Mesendoderm (in vitro differentiated cells): ENCODE results near the gene LTO1.

Experiments
- DNase-seq: peaks from one replicate; pipeline ENCODE4 v3.0.0; 2013
- H2AK5ac ChIP-seq: 2 replicates; pipeline ENCODE4 v1.6.1; 2013; ENCODE audit warnings: low read length, inconsistent platforms
- H2BK120ac ChIP-seq: 2 replicates; pipeline ENCODE4 v1.6.1; 2013; ENCODE audit warnings: low read depth, mild to moderate bottlenecking, low read length, moderate library complexity, mixed read lengths
- H2BK15ac ChIP-seq: replicated peaks from 2 replicates; pipeline ENCODE4 v1.6.1; 2013; ENCODE audit warnings: low read depth, mild to moderate bottlenecking, moderate library complexity
- H2BK5ac ChIP-seq: 2 replicates; pipeline ENCODE4 v1.6.1; 2013; ENCODE audit warnings: low read length, inconsistent platforms
- H3K18ac ChIP-seq: 2 replicates; pipeline ENCODE4 v1.6.1; 2013; ENCODE audit warnings: mild to moderate bottlenecking, low read length, mixed read lengths
- H3K23ac ChIP-seq: one replicate; pipeline ENCODE4 v1.6.1; 2013; ENCODE audit warnings: low read length
- H3K27ac ChIP-seq: 2 replicates; pipeline ENCODE4 v1.5.1; 2013; ENCODE audit warnings: low read depth, mild to moderate bottlenecking, inconsistent platforms, low read length, moderate library complexity
- H3K27me3 ChIP-seq: 2 replicates; pipeline ENCODE4 v1.6.1; 2013; ENCODE audit warnings: low read length, control low read depth, mild to moderate bottlenecking, inconsistent platforms; ENCODE audit not compliant: insufficient read depth, poor library complexity
- H3K36me3 ChIP-seq: 2 replicates; pipeline ENCODE4 v1.6.1; 2013; ENCODE audit warnings: low read length, inconsistent platforms; ENCODE audit not compliant: control insufficient read depth, insufficient read depth
- H3K4ac ChIP-seq: one replicate; pipeline ENCODE4 v1.6.1; 2013; ENCODE audit warnings: low read depth, mild to moderate bottlenecking, low read length, moderate library complexity
- H3K4me1 ChIP-seq: 2 replicates; pipeline ENCODE4 v1.6.1; 2013; ENCODE audit warnings: low read depth, low read length, inconsistent platforms; ENCODE audit not compliant: control insufficient read depth
- H3K4me2 ChIP-seq: 2 replicates; pipeline ENCODE4 v1.6.1; 2013; ENCODE audit warnings: low read length
- H3K4me3 ChIP-seq: 2 replicates; pipeline ENCODE4 v1.5.1; 2013; ENCODE audit warnings: mild to moderate bottlenecking, low read length
- H3K56ac ChIP-seq: one replicate; pipeline ENCODE4 v1.6.1; 2013; ENCODE audit warnings: low read length
- H3K79me1 ChIP-seq: 2 replicates; pipeline ENCODE4 v1.6.1; 2013; ENCODE audit warnings: low read length, inconsistent platforms
- H3K79me2 ChIP-seq: 2 replicates; pipeline ENCODE4 v1.6.1; 2013; ENCODE audit warnings: mild to moderate bottlenecking, low read length; ENCODE audit not compliant: control insufficient read depth, insufficient read depth
- H3K9ac ChIP-seq: 2 replicates; pipeline ENCODE4 v1.6.1; 2013; ENCODE audit warnings: low read length, inconsistent platforms
- H4K5ac ChIP-seq: one replicate; pipeline ENCODE4 v1.6.1; 2013; ENCODE audit warnings: low read length
- H4K8ac ChIP-seq: one replicate; pipeline ENCODE4 v1.6.1; 2013; ENCODE audit warnings: low read depth, mild to moderate bottlenecking, control low read depth, low read length, moderate library complexity
- WGBS: extraction: QIAGEN DNeasy Blood & Tissue Kit; methylation state at CpG from one replicate; pipeline ENCODE4 v1.1.7; 2013; ENCODE audit warnings: low lambda C conversion rate, missing lambda C conversion rate; ENCODE audit not compliant: insufficient coverage; ENCODE audit errors: extremely low coverage; 5-methylcytosine and 5-hydroxymethylcytosine counted together

The LTO1 gene

GRCh38 chr11:69665669-69666068 lies 9.5 kb downstream of the LTO1 start:
- no CpG with 5 or more reads among the region's 11 CpGs for WGBS
- Histone ChIP-seq H4K5ac (no peak overlapping the region), H3K4me2 (no peak overlapping the region)

GRCh38 chr11:69664901-69665300 lies 10.3 kb downstream of the LTO1 start:
- Histone ChIP-seq H3K9ac (no peak overlapping the region), H3K27ac (no peak overlapping the region), H3K79me2 (no peaks in the 10 kb centered on the region), H2BK5ac (no peak overlapping the region), H3K79me1 (peaks cover 2% of the 10 kb centered on the region), H2AK5ac (no peak overlapping the region), H4K5ac (no peak overlapping the region), H2BK15ac (no peak overlapping the region), H3K4me1 (no peaks in the 10 kb centered on the region), H3K4me2 (no peak overlapping the region), H3K36me3 (peaks cover 3% of the 10 kb centered on the region), H3K4ac (no peak overlapping the region), H4K8ac (no peak overlapping the region), H2BK120ac (no peak overlapping the region), H3K18ac (no peak overlapping the region), H3K27me3 (no peaks in the 10 kb centered on the region), H3K23ac (no peak overlapping the region), H3K4me3 (no peak overlapping the region), H3K56ac (no peak overlapping the region)
- no CpG with 5 or more reads among the region's 8 CpGs for WGBS
- no peak for DNase-seq

More at GRCh38 chr11:69665669-69666068, 9.5 kb downstream of the LTO1 start:
- no peaks in the 10 kb centered on the region for H3K4me1 ChIP-seq
- no peak overlapping the region for H2BK120ac ChIP-seq
- H3K36me3 ChIP-seq, result peaks cover 3% of the 10 kb centered on the region
- DNase-seq, result no peak
- peaks cover 4% of the 10 kb centered on the region for H3K79me1 ChIP-seq
- H3K23ac ChIP-seq, result no peak overlapping the region
- no peak overlapping the region for H3K18ac ChIP-seq
- H3K27me3 ChIP-seq, result no peaks in the 10 kb centered on the region
- H3K4me3 ChIP-seq, result no peak overlapping the region
- no peak overlapping the region for H3K4ac ChIP-seq
- no peak overlapping the region for H2BK5ac ChIP-seq
- H2AK5ac ChIP-seq, result no peak overlapping the region
- H3K56ac ChIP-seq, result no peak overlapping the region
- no peaks in the 10 kb centered on the region for H3K79me2 ChIP-seq
- no peak overlapping the region for H2BK15ac ChIP-seq
- H4K8ac ChIP-seq, result no peak overlapping the region
- H3K27ac ChIP-seq, result no peak overlapping the region
- no peak overlapping the region for H3K9ac ChIP-seq

GRCh38 chr11:69664103-69664775 lies 10.9 kb downstream of the LTO1 start:
- Histone ChIP-seq H3K79me2 (no peaks in the 10 kb centered on the region), H3K9ac (no peak overlapping the region), H3K79me1 (peaks cover 2% of the 10 kb centered on the region), H3K56ac (no peak overlapping the region), H3K27ac (no peak overlapping the region), H3K36me3 (peaks cover 2% of the 10 kb centered on the region), H2BK15ac (no peak overlapping the region), H4K8ac (no peak overlapping the region), H2BK5ac (no peak overlapping the region), H3K4me3 (no peak overlapping the region), H3K23ac (no peak overlapping the region), H4K5ac (no peak overlapping the region), H3K4me2 (no peak overlapping the region), H3K4me1 (no peaks in the 10 kb centered on the region), H2AK5ac (no peak overlapping the region), H3K18ac (no peak overlapping the region), H2BK120ac (no peak overlapping the region), H3K4ac (no peak overlapping the region), H3K27me3 (no peaks in the 10 kb centered on the region)
- no peak for DNase-seq
- WGBS, result no CpG with 5 or more reads among the region's 17 CpGs

- no peak overlapping the region for H3K9ac ChIP-seq
- no peak overlapping the region for H3K56ac ChIP-seq
- H3K4me3 ChIP-seq, result no peak overlapping the region
- H3K36me3 ChIP-seq, result no peaks in the 10 kb centered on the region
- no peak overlapping the region for H3K23ac ChIP-seq
- H3K4me1 ChIP-seq, result no peaks in the 10 kb centered on the region
- H3K79me2 ChIP-seq, result no peaks in the 10 kb centered on the region
- H4K8ac ChIP-seq, result no peak overlapping the region
- H2AK5ac ChIP-seq, result no peak overlapping the region
- no peaks in the 10 kb centered on the region for H3K27me3 ChIP-seq
- no peak overlapping the region for H2BK5ac ChIP-seq
- H3K18ac ChIP-seq, result no peak overlapping the region
- no peak overlapping the region for H2BK15ac ChIP-seq
- H4K5ac ChIP-seq, result no peak overlapping the region
- H2BK120ac ChIP-seq, result no peak overlapping the region
- H3K27ac ChIP-seq, result no peak overlapping the region
- no peak overlapping the region for H3K4me2 ChIP-seq
- no peaks in the 10 kb centered on the region for H3K79me1 ChIP-seq
- no peak for DNase-seq
- no peak overlapping the region for H3K4ac ChIP-seq
- no CpG with 5 or more reads among the region's 6 CpGs for WGBS
Observed at GRCh38 chr11:69663326-69663725, 11.8 kb downstream of the LTO1 start.

- Histone ChIP-seq H3K9ac (no peak overlapping the region), H3K4me2 (no peak overlapping the region), H3K18ac (no peak overlapping the region), H3K36me3 (no peaks in the 10 kb centered on the region), H2BK15ac (no peak overlapping the region), H2BK120ac (no peak overlapping the region), H3K4me3 (no peak overlapping the region), H3K79me2 (no peaks in the 10 kb centered on the region), H3K23ac (no peak overlapping the region), H4K8ac (no peak overlapping the region), H2AK5ac (no peak overlapping the region), H3K4me1 (peaks cover 1% of the 10 kb centered on the region), H3K27me3 (no peaks in the 10 kb centered on the region), H3K79me1 (no peaks in the 10 kb centered on the region), H4K5ac (no peak overlapping the region), H3K4ac (no peak overlapping the region), H3K56ac (no peak overlapping the region), H3K27ac (no peak overlapping the region), H2BK5ac (no peak overlapping the region)
- DNase-seq, result no peak
- WGBS, result no CpG with 5 or more reads among the region's 13 CpGs
Observed at GRCh38 chr11:69662806-69663205, 12.3 kb downstream of the LTO1 start.
